NCI-H1417 treated with DMSO at 0.1 percent for 48 hours (cell line): Measurements from ENCODE around the gene NKD1.

Experiments
- DNase-seq: peaks from one replicate; lab custom pipeline; 2025; lab: John Stamatoyannopoulos, UW

NKD1 gene

GRCh38 chr16:50600582-50601283 lies 52.5 kb downstream of the NKD1 start:
- no peak for DNase-seq

- DNase-seq = no peak
Measured at GRCh38 chr16:50601341-50601740, 53.1 kb downstream of the NKD1 start.

- no peak for DNase-seq
Measured at GRCh38 chr16:50602126-50602525, 53.9 kb downstream of the NKD1 start.

- no peak for DNase-seq
Measured at GRCh38 chr16:50602531-50603205, 54.5 kb downstream of the NKD1 start.

GRCh38 chr16:50603206-50604064 lies 55.2 kb downstream of the NKD1 start:
- no peak for DNase-seq

- no peak for DNase-seq
Measured at GRCh38 chr16:50604065-50604418, 55.8 kb downstream of the NKD1 start.

GRCh38 chr16:50604610-50605009 lies 56.4 kb downstream of the NKD1 start:
- no peak for DNase-seq

- DNase-seq = no peak
Measured at GRCh38 chr16:50605733-50606430, 57.7 kb downstream of the NKD1 start.

- DNase-seq = no peak
Measured at GRCh38 chr16:50606431-50607050, 58.3 kb downstream of the NKD1 start.

- DNase-seq = no peak
Measured at GRCh38 chr16:50607051-50607431, 58.8 kb downstream of the NKD1 start.

GRCh38 chr16:50607447-50607846 lies 59.3 kb downstream of the NKD1 start:
- DNase-seq = no peak

GRCh38 chr16:50607970-50608557 lies 59.9 kb downstream of the NKD1 start:
- DNase-seq = no peak

GRCh38 chr16:50609049-50609448 lies 60.9 kb downstream of the NKD1 start:
- DNase-seq = no peak

- DNase-seq = no peak
Measured at GRCh38 chr16:50609471-50609870, 61.3 kb downstream of the NKD1 start.

GRCh38 chr16:50610331-50611262 lies 62.4 kb downstream of the NKD1 start:
- no peak for DNase-seq

- DNase-seq = no peak
Measured at GRCh38 chr16:50611332-50611934, 63.2 kb downstream of the NKD1 start.

- DNase-seq = no peak
Measured at GRCh38 chr16:50611995-50612848, 64.0 kb downstream of the NKD1 start.

GRCh38 chr16:50612849-50613198 lies 64.6 kb downstream of the NKD1 start:
- no peak for DNase-seq
